H1 (cell line): ENCODE results near the gene FOXL1. TPM values are rescaled to one million over a fixed set of nuclear protein-coding genes. Genes with fewer than 3 reads are reported as not detected.

ENCODE experiments used
- CHD7 ChIP-seq: fragments of 300-600 bp; sonication (generic); IDR thresholded peaks from 2 replicates; pipeline ENCODE4 v1.7.1; 2012; ENCODE audit warnings: low read length, moderate library complexity, mild to moderate bottlenecking, inconsistent platforms; ENCODE audit not compliant: insufficient replicate concordance
- CTCF ChIP-seq, 3 experiments: IDR thresholded peaks; 1 replicate in 2 of 3; 2 replicates in 1 of 3; pipeline versions ENCODE4 v1.5.1 to v1.6.1; 2011; ENCODE audit warnings: low read length in 3 of 3, mild to moderate bottlenecking in 3 of 3, inconsistent platforms in 2 of 3, low read depth in 1 of 3, moderate library complexity in 1 of 3; ENCODE audit not compliant: insufficient read depth in 1 of 3; ENCODE audit errors: control extremely low read depth in 1 of 3
- polyA plus RNA-seq, 7 experiments: library from polyadenylated mRNA; depleted of rRNA in 3 of 7; stranded (reverse) in 5 of 7; unstranded in 2 of 7; fragments of >200 nt in 5 of 7; fragments of 200-250 nt in 2 of 7; gene quantifications; 1 replicate in 5 of 7; 2 replicates in 1 of 7; 4 replicates in 1 of 7; pipeline versions ENCODE4 v1.2.1 to v1.2.3, GENCODE V29; 2011 to 2013; ENCODE audit warnings: missing spikeins in 2 of 7, mixed read lengths in 2 of 7
- total RNA-seq: library from RNA; stranded (reverse); fragmentation: NEBNext Ultra II Directional; extraction: Animal tissue kit (Norgen Biotek cat#: 25700); gene quantifications from 2 replicates; pipeline ENCODE4 v1.2.1, GENCODE V29; 2021

FOXL1 gene
- total and polyA plus RNA-seq, 2 of the 8 experiments (the other 6 are each of a cell fraction or from before 2014, with no cell fraction given) = 0.03 TPM; not detected in 1

- TF ChIP-seq CHD7 (no peak), CTCF (IDR thresholded peaks at IDR 0.05; ENCODE audit: control extremely low read depth in 1 of 3, insufficient read depth in 1 of 3, low read depth in 1 of 3, low read length in 3 of 3) (no peak)
Observed at GRCh38 chr16:86630471-86630870, 52.1 kb downstream of the FOXL1 start (continued).
